Measurements from ENCODE around the gene CAPN11. TPM values are rescaled to one million over a fixed set of nuclear protein-coding genes. Genes with fewer than 3 reads are reported as not detected.
A peak's percentile ranks its signal among the peaks of the same experiment; 100 is the strongest.
"Not testable (repeated sequence)": the region's sequence is repeated elsewhere in the genome, so short reads cannot be mapped to it uniquely, and the experiment has no call there.

Gene CAPN11
- total RNA-seq, 4 donors from 2014 or later = 0.67 to 16.5 (median 4.9) TPM; not detected in 1

GRCh38 chr6:44229376-44230033 is 70.9 kb downstream of the CAPN11 start:
- Histone ChIP-seq H3K27ac (no peak overlapping the region), H3K36me3 (no peaks in the 10 kb centered on the region), H3K4me3 (no peak overlapping the region), H3K27me3 (no peaks in the 10 kb centered on the region), H3K4me1 (peaks cover 0 to 43% (median 0%) of the 10 kb centered on the region in 4 donors), H3K9me3 (no peaks in the 10 kb centered on the region)
- DNase-seq = no peak
- TF ChIP-seq POLR2A (IDR thresholded peaks at IDR 0.05) = no peak
- no peak for TF ChIP-seq CTCF (IDR thresholded peaks at IDR 0.05)

GRCh38 chr6:44230034-44230675 is 71.5 kb downstream of the CAPN11 start:
- Histone ChIP-seq H3K27me3 (no peaks in the 10 kb centered on the region), H3K9me3 (no peaks in the 10 kb centered on the region), H3K36me3 (no peaks in the 10 kb centered on the region), H3K4me1 (peaks cover 0 to 44% (median 0%) of the 10 kb centered on the region in 4 donors), H3K4me3 (no peak overlapping the region), H3K27ac (peak overlapping the region in 1 of 4 donors; percentile 15)
- TF ChIP-seq CTCF (IDR thresholded peaks at IDR 0.05) (no peak), POLR2A (IDR thresholded peaks at IDR 0.05) (no peak)
- DNase-seq = peak in 1 of 3 donors; percentile 7

- H3K4me1 ChIP-seq = peaks cover 0 to 35% (median 0%) of the 10 kb centered on the region in 4 donors
- H3K4me3 ChIP-seq, H3K36me3 ChIP-seq, H3K27me3 ChIP-seq, H3K27ac ChIP-seq, DNase-seq, H3K9me3 ChIP-seq: not testable (repeated sequence)
Observed at GRCh38 chr6:44231426-44231825, 72.8 kb downstream of the CAPN11 start.

- Histone ChIP-seq H3K4me3 (no peak overlapping the region), H3K9me3 (no peaks in the 10 kb centered on the region), H3K36me3 (no peaks in the 10 kb centered on the region), H3K4me1 (peaks cover 0 to 29% (median 0%) of the 10 kb centered on the region in 4 donors), H3K27ac (peak overlapping the region in 2 of 4 donors; percentile 30 to 60), H3K27me3 (no peaks in the 10 kb centered on the region)
- TF ChIP-seq POLR2A (IDR thresholded peaks at IDR 0.05) (no peak), CTCF (IDR thresholded peaks at IDR 0.05) (no peak)
- peak in 1 of 3 donors; percentile 32 for DNase-seq
Observed at GRCh38 chr6:44232676-44233566, 74.3 kb downstream of the CAPN11 start.

GRCh38 chr6:44233567-44234100 is 75.0 kb downstream of the CAPN11 start:
- H3K4me1 ChIP-seq = peaks cover 0 to 29% (median 2%) of the 10 kb centered on the region in 4 donors
- H3K4me3 ChIP-seq = no peak overlapping the region
- H3K27ac ChIP-seq = peak overlapping the region in 2 of 4 donors; percentile 30 to 60
- no peaks in the 10 kb centered on the region for H3K36me3 ChIP-seq
- DNase-seq = peak in 1 of 3 donors; percentile 40
- H3K9me3 ChIP-seq = no peaks in the 10 kb centered on the region
- H3K27me3 ChIP-seq = no peaks in the 10 kb centered on the region
- no peak for TF ChIP-seq CTCF (IDR thresholded peaks at IDR 0.05)
- no peak for TF ChIP-seq POLR2A (IDR thresholded peaks at IDR 0.05)

Small RNA genes lying within 50 kb of the gene (small RNA-seq; reads per million reads assigned to genes)
- gene RN7SL811P = 0 reads per million in 2 donors

Other genes with a start within 250 kb of the CAPN11 start
- gene MRPL14, start 31.4 kb upstream of the CAPN11 start, total RNA-seq = 10 to 100 TPM; 35.5 to 51.1 (median 42.6) TPM
- gene TMEM63B, start 31.3 kb upstream of the CAPN11 start, total RNA-seq = 10 to 100 TPM; 56.9 to 92.1 (median 81.9) TPM
- gene MYMX, start 58.1 kb downstream of the CAPN11 start, total RNA-seq = not detected
- gene SLC29A1, start 64.8 kb downstream of the CAPN11 start, total RNA-seq = 10 to 100 TPM in 3 of 4 donors, 1 to 10 TPM in 1; 4.4 to 25.6 (median 19.5) TPM
- gene HSP90AB1, start 88.3 kb downstream of the CAPN11 start, total RNA-seq = 100 to 1,000 TPM; 181 to 330 (median 254) TPM
- 10 to 100 TPM; 10.7 to 35.2 (median 26.5) TPM for gene SLC35B2, start 98.7 kb downstream of the CAPN11 start, total RNA-seq
- 10 to 100 TPM; 16.9 to 36.3 (median 24.9) TPM for gene NFKBIE, start 106.7 kb downstream of the CAPN11 start, total RNA-seq
- under 1 TPM in 2 of 4 donors, not detected in 2; 0.27 to 0.57 TPM for gene TMEM151B, start 111.6 kb downstream of the CAPN11 start, total RNA-seq
- 10 to 100 TPM; 31.5 to 54.7 (median 37.6) TPM for gene AARS2, start 154.5 kb downstream of the CAPN11 start, total RNA-seq
- not detected for gene SPATS1, start 183.8 kb downstream of the CAPN11 start, total RNA-seq
- 10 to 100 TPM in 3 of 4 donors, 1 to 10 TPM in 1; 9.9 to 23.1 (median 15.3) TPM for gene CDC5L, start 228.9 kb downstream of the CAPN11 start, total RNA-seq